Measurements from ENCODE around the gene PPM1J.

The PPM1J gene

DNA sequence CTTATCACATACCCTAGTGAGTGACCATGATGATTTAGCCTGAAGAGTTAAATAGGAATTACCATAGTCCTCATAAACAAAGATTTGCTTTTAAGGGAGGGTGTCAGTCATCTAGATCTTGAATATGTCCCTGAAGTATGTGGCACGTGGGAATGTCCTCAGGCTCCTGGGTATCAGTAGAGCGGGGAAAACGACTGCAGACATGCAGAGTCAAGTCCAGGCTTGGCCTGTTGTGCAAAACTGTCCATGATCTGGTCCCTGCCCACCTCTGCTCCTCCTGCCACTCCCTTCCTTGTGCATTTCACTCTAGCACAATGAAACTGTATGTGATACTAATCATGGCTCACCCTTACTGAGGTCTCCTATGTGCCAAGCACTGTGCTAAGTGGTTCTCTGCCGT, 27.8 kb downstream of the PPM1J start:
- no peak for DNase-seq (ENCODE audit: low read depth)

DNA sequence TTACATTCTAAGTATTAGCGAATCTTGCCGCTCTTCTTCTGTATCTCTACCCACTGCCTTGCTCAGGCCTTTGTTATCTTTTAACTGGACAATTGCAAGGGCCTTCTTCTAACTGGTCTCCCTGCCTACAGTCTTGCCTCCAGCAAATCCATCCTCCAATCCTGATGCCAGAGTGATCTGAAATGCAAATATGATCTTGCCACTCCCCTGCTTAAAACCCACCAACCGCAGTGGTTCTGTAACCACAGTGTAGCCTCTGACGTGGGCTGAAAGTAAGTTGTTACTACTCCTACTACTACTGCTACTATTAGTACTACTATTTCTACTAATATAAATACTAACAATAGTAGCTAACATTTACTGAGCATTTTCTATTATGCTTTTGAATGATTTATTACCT, 28.3 kb downstream of the PPM1J start:
- no peak for DNase-seq (ENCODE audit: low read depth)

DNA sequence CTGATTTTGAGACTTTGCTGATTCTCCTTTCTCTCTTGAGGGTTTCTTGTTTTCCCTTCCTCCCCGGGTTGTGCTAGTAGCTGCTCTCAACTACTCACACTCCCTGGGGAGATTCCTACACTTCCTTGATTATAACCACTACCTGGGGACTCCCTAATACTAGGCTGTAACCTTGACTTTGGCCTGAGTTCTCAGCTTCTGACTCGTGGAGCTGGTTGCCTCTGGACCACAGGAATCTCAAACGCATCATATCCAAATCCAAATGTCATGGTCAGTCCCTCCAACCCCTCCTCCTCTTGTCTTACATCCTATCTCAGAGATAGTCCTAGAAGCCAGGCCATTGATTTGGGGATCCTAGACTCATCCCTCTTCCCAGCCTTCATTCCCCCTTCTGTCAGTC, 28.7 kb downstream of the PPM1J start:
- DNase-seq (ENCODE audit: low read depth): no peak

DNA sequence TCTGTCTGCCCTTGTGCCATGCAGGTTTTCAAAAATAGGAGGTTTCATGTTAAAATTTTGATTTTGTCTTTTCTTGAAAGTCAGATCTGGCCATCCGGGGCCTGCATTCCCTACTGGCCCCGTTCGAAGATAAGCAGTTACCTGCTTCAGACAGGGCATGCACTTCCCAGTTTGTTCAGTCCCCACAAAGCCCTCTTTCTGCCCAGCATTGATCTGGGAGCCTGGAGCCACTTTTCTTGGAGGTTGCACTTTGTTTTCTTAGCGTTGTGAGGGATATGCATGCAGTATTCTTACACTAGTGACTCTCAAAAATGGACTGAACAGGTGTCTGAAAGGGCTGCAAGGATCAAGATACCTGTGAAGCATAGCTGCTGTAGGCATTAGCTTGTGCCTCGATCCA, 29.2 kb downstream of the PPM1J start:
- DNase-seq (ENCODE audit: low read depth): no peak

DNA sequence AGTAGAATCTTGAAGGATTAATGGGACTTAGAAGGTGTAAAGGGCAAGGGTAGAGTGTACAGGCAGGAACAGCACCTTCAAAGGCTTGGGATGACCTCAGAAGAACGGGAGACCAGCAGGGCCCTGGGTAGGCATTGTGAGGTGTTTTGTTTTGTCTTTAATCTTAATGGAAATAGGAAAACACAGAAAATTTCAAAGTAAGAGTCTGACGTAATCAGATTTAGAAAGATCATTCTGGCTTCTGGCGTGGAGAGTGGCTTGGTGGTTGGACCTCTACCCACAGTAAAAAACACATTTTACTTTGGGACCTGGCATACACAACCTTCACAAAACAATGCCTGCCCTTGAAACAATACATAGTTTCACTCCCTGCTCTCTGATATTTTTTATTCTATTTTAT, 36.5 kb downstream of the PPM1J start:
- DNase-seq (ENCODE audit: low read depth): no peak

DNA sequence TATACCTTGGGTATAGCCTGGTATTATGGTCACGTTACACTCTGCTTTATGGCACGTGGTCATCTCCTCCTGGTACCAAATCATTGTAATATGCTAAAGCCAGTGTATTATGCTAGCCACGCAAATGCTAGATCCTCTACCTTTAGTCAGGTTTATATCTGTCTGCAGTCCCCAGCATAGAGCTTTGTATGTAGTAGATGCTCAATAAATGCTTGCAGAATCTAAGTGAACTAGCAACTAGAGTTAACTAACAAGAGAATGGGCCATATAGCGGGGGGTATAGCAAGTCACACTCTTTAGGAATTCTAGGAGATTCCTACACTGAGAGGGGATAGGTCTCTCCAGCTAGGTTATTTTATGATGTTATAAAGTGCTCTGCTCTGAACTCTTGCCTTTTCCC, 37.6 kb downstream of the PPM1J start:
- no peak for DNase-seq (ENCODE audit: low read depth)

DNA sequence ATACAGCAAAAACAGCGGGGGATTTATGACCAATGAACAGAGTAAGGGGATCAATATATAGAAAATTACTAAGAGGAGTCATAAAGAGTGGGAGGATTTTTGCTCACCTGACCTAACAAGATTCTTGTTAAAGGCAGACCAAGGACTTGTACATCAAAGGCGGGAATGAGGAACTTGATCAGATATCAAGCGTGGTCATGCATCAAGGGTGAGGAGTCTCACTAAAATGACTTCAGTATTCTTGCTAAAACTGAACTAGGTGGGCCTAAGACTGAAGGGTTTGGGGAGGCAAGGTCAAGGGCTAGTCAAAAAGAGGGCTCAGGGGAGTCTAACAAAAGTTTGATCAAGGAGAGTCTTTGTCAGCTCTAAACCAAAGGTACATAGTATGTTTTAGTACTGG, 38.6 kb downstream of the PPM1J start:
- DNase-seq (ENCODE audit: low read depth): no peak

DNA sequence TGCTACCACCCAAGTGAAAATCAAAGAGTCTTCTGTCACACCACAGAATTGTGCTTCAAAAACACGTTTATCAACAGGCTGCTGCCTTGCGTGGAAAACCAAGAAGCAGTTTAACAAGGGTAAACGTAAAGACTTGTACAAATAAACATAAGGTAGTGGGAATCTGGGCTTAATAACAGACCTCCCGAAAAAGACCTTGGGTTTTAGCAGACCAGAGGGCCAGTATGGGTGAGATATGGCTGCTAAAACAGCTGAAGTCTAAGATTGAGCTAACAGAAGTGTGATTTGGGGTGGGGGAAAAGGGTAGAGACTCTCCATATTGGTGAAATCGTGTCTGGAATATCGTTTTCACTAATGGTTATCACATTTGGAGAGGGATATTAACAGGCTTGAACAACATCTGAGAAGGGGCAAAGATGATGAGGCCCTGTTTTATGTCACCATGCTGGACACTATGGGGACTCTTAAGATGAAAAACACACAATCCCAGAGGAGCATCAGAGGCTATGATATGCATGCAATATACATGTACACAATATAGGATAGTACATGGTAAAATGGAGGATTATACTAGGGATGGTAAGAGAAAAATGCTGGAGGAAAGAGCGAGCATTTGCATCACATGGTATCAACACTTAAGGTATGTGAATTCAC, 39.3 kb downstream of the PPM1J start:
- DNase-seq (ENCODE audit: low read depth): no peak

DNA sequence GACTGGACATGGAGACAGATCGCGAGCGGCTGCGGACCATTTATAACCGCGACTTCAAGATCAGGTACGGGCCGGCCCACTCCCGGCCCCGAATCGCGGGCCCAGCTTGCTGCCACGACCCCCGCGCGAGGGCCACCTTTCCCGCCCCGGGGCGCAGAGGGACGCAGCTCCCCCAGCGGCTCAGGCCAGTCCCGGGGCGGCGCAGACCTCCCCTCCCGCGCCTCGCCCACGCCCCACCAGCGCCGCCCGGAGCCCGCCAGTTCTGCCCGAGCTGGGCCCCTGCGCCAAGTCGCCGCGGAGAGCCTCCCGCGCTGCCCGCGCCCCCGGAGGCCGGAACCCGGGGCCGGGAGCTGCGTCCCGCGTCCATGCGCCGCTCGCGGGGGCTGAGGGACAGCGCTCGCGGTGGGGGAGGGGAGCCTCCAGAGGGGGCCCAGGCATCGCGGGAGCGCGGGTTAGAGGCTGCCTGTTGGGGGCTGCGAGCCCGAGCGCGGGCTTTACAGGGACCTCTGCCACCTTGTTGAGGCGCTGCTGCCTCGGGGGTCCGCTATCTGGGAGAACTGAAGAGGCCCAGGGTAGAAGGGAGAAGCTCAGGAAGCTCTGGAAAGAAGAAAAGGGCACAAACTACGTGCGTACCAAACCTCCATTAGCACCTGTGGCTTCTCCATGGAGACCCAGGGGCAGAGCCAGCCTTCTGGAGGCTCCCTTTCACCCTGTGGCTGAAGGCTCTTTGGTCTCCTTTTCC, 40.0 kb downstream of the PPM1J start:
- DNase-seq (ENCODE audit: low read depth): no peak

DNA sequence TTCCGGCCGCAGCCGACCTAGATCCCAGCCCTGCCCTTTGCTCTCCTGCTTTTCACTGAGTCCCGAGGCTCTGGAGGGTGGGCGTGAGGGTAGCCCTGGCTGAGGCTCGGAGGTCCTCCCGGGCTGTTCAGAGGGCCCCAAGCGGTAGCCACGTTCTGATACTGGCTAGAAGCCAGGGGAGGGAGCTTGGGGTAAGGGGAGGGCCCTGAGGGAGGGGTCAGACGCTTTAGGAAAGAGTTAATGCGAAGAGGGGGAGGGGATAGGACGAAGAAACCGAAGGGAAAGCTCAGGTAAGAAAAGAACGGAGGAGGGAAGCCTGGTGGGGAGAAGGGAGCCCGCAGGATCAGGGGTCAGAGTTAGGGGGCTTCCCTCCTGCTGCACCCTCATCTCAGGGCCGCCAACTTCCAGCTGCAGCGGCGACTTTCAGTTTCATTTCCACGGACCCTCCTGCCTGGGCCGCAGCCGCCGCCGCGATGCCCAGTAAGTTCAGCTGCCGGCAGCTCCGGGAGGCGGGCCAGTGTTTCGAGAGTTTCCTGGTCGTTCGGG, 40.6 kb downstream of the PPM1J start, which contains the start of gene MOV10:
Gene MOV10, plus strand, starts transcription at position 220 of the 546 bp plus-strand sequence. Its CDS starts 254 bp downstream, at position 474.
- DNase-seq (ENCODE audit: low read depth): peak; percentile 44

DNA sequence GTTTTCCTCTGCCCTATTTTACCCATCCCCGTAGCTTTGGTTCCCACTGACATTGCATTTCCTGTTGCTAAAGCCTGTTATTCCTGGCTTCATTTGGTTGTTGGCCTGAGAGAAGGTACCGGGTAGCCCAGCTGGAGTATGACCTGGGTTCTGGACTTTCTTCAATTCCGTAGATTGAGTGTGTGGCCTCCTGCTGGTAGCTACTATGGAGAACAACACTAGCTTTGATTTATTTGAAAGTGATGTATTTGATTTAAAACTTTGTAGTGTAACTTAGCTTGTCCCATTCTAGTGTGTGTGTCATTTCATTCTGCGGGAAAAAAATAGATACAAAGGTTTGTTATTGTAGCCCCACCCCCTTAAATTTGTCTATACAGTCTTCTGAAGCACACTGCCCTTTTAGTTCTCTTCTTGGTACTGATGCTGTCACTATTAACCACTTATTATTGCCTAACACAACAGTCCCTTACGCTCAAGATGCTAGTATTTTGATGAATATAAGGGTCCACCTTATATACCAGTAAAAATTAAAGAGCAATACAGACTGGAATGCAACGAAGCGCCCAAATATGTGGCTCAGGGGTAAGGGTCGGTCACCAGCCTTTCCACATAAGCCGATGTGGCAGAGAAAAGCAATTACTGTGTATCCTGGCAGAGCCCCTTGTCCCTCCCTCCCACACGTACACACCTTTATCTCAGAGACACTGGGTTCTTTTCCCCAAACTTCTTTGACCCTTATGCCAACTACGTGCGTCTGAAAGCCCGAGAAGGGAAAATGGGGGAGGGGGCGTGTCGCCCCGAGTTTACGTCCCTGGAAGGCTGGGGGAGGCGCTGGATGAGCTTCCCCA, 41.3 kb downstream of the PPM1J start:
- DNase-seq (ENCODE audit: low read depth): peak; percentile 62

DNA sequence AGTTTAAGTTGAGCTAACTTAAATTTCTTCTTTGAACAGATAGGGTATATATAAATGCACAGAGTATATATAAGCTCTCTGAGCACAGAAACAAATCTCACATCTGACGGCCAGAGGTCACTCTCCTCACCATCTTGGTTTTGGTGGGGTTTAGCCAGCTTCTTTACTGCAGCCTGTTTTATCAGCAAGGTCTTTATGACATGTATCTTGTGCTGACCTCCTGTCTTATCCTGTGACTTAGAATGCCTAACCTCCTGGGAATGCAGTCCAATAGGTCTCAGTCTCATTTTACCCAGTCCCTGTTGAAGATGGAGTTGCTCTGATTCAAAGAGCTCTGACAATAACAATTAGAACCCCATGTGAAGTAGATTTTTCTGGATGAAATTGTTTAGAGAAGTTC, 42.3 kb downstream of the PPM1J start:
- no peak for DNase-seq (ENCODE audit: low read depth)

DNA sequence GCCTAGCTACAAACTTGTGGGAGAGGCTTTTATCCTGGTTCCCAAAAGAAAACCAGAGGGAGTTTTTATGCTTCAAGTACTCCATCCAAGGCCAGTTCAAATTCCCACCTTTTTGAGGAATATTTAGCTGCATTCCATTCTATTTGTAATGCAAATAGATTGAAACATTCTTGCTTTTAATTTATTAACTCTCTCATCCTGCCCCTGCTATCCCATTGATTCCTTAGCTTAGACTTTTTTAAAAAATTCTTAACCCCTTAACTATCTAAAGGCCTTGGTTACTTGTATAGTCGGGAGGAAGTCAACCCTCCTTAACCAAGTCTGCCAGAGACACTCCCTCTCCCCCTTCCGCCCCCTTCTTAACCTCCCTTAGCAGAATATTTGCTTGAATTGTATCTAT, 43.1 kb downstream of the PPM1J start:
- no peak for DNase-seq (ENCODE audit: low read depth)

DNA sequence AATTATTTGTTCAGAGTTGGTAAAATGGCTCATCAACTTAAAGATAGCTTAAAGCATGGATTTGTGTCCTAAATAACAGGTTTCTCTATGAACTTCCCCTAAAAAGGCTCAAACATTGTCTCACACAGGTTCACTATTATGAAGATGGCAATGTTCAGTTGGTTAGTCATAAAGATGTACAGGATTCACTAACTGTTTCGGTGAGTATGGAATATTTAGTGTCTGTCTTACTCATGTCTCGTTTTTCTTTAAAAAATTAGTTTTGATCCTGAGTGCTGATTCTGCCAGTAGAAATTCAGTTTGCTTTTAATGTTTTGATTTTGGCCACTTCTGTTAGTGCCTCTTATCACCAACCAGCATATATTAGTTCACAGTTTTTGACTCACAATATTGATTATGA, 48.2 kb downstream of the PPM1J start:
- DNase-seq (ENCODE audit: low read depth): no peak

DNA sequence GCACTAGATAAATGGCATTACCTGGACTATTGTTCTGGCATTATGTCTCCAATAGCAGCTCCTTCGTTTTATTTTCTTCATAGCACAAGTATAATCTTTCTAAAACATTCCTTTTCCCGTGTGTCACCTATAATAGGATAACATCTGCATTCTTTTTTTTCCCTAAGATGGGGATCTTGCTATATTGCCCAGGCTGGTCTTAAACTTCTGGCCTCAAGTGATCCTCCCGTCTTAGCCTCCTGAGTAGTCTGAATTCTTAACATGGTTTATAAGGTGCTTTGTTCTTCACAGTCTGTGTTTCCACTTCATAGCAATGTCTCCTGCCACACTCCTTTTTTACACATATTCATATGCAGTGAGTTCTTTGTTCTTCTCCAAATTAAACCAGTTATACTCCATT, 49.3 kb downstream of the PPM1J start:
- DNase-seq (ENCODE audit: low read depth): no peak
